ENCODE data around the gene CD82. TPM values are rescaled to one million over a fixed set of nuclear protein-coding genes. Genes with fewer than 3 reads are reported as not detected.

CD82 gene
- total and polyA plus RNA-seq, 7 donors: 13.3 to 162 (median 25.9) TPM

GRCh38 chr11:44561275-44561805 is 4.1 kb upstream of the CD82 start:
- WGBS, 3 donors: 92 to 99% (median 96%) methylated on average over 3 of the region's 3 CpGs
- intact Hi-C loops (cut with DNase I): loop anchor here in 1 of 2 donors (5.0 kb wide), 1 partner anchor 36 kb away; no protein-coding TSS in a partner anchor

GRCh38 chr11:44561964-44562734 is 3.3 kb upstream of the CD82 start:
- DNase-seq (no peak), ATAC-seq (no peak)
- H3K27ac ChIP-seq: no peak overlapping the region
- 94 to 97% (median 96%) methylated on average over 8 of the region's 8 CpGs for WGBS, 3 donors
- intact Hi-C loops (cut with DNase I): loop anchor here in 1 of 2 donors (5.0 kb wide), 1 partner anchor 35 kb away; no protein-coding TSS in a partner anchor
- H3K36me3 ChIP-seq (ENCODE audit: insufficient read depth in 1 of 2, low read depth in 1 of 2): no peaks in the 10 kb centered on the region
- TF ChIP-seq CTCF (IDR thresholded peaks at IDR 0.05): no peak
- no peaks in the 10 kb centered on the region for H3K27me3 ChIP-seq (ENCODE audit: insufficient read depth in 3 of 3, low read length in 2 of 3)
- H3K4me3 ChIP-seq: no peak overlapping the region
- H3K4me1 ChIP-seq: peaks cover 14% of the 10 kb centered on the region
- no peaks in the 10 kb centered on the region for H3K9me3 ChIP-seq

More at GRCh38 chr11:44561275-44561805, 4.1 kb upstream of the CD82 start:
- ATAC-seq (no peak), DNase-seq (no peak)
- Histone ChIP-seq H3K27me3 (ENCODE audit: insufficient read depth in 3 of 3, low read length in 2 of 3) (no peaks in the 10 kb centered on the region), H3K4me3 (no peak overlapping the region), H3K36me3 (ENCODE audit: insufficient read depth in 1 of 2, low read depth in 1 of 2) (no peaks in the 10 kb centered on the region), H3K27ac (no peak overlapping the region), H3K9me3 (no peaks in the 10 kb centered on the region), H3K4me1 (peaks cover 18% of the 10 kb centered on the region)
- TF ChIP-seq CTCF (IDR thresholded peaks at IDR 0.05): no peak

- no peaks in the 10 kb centered on the region for H3K27me3 ChIP-seq (ENCODE audit: insufficient read depth in 3 of 3, low read length in 2 of 3)
- H3K36me3 ChIP-seq (ENCODE audit: insufficient read depth in 1 of 2, low read depth in 1 of 2): no peaks in the 10 kb centered on the region
- peaks cover 14% of the 10 kb centered on the region for H3K4me1 ChIP-seq
- intact Hi-C loops (cut with DNase I): loop anchor here in 1 of 2 donors (5.0 kb wide), 1 partner anchor 34 kb away; no protein-coding TSS in a partner anchor
- H3K27ac ChIP-seq: no peak overlapping the region
- ATAC-seq (no peak), DNase-seq (no peak)
- H3K4me3 ChIP-seq: no peak overlapping the region
- 66 to 89% (median 70%) methylated on average over 5 of the region's 5 CpGs for WGBS, 3 donors
- no peaks in the 10 kb centered on the region for H3K9me3 ChIP-seq
- TF ChIP-seq CTCF (IDR thresholded peaks at IDR 0.05): no peak
Measured at GRCh38 chr11:44562845-44563460, 2.5 kb upstream of the CD82 start.

GRCh38 chr11:44563711-44564110 is 1.8 kb upstream of the CD82 start:
- no peak overlapping the region for H3K4me3 ChIP-seq
- no peaks in the 10 kb centered on the region for H3K27me3 ChIP-seq (ENCODE audit: insufficient read depth in 3 of 3, low read length in 2 of 3)
- no peaks in the 10 kb centered on the region for H3K9me3 ChIP-seq
- ATAC-seq (no peak), DNase-seq (no peak)
- peak overlapping the region; percentile 97 for H3K27ac ChIP-seq
- no peaks in the 10 kb centered on the region for H3K36me3 ChIP-seq (ENCODE audit: insufficient read depth in 1 of 2, low read depth in 1 of 2)
- intact Hi-C loops (cut with DNase I): loop anchor here in 1 of 2 donors (5.0 kb wide), 1 partner anchor 34 kb away; no protein-coding TSS in a partner anchor
- no peak for TF ChIP-seq CTCF (IDR thresholded peaks at IDR 0.05)
- H3K4me1 ChIP-seq: peaks cover 21% of the 10 kb centered on the region
- WGBS, 3 donors: 65 to 75% (median 67%) methylated on average over 6 of the region's 6 CpGs

Measured in psoas muscle (tissue), 8 donors.